Thoracic aorta (tissue), 2 donors: ENCODE results near the gene LETM1. TPM values are rescaled to one million over a fixed set of nuclear protein-coding genes. Genes with fewer than 3 reads are reported as not detected.

ENCODE experiments used
- ATAC-seq: fragments of 150-250 bp; one replicate; pipeline ENCODE4 v1.8.0; 2017; ENCODE audit warnings: low read depth; ENCODE audit not compliant: insufficient number of reproducible peaks, low FRiP score
- DNase-seq: peaks from one replicate; pipeline ENCODE4 v3.0.0-alpha.2; 2020; ENCODE audit warnings: low spot score
- H3K27ac ChIP-seq, 2 donors: fragments of 200-600 bp; sonication (generic); 1 replicate in 1 of 2; 2 replicates in 1 of 2; pipeline ENCODE4 v1.5.1; 2016; ENCODE audit warnings: mild to moderate bottlenecking in 2 of 2, moderate library complexity in 2 of 2
- H3K27me3 ChIP-seq: fragments of 200-600 bp; sonication (generic); replicated peaks from 2 replicates; pipeline ENCODE4 v1.6.0; 2016; ENCODE audit warnings: mild to moderate bottlenecking; ENCODE audit not compliant: insufficient read depth
- H3K36me3 ChIP-seq: fragments of 200-600 bp; sonication (generic); one replicate; pipeline ENCODE4 v1.5.1; 2016
- H3K4me1 ChIP-seq, 2 donors: fragments of 200-600 bp; sonication (generic); 1 replicate in 1 of 2; 2 replicates in 1 of 2; pipeline versions ENCODE4 v1.5.1 to v1.6.0; 2016; ENCODE audit warnings: low read depth in 2 of 2, mild to moderate bottlenecking in 1 of 2; ENCODE audit not compliant: control insufficient read depth in 1 of 2
- H3K4me3 ChIP-seq: fragments of 200-600 bp; sonication (generic); 2 replicates; pipeline ENCODE4 v1.5.1; 2016; ENCODE audit warnings: mild to moderate bottlenecking
- H3K9me3 ChIP-seq: fragments of 200-600 bp; sonication (generic); 2 replicates; pipeline ENCODE4 v1.5.1; 2016
- total RNA-seq, 2 donors: library from RNA; depleted of rRNA; stranded (reverse); fragments of >200 nt; gene quantifications; one replicate each; pipeline versions ENCODE4 v1.1.0 to v1.2.3, GENCODE V29; 2016
- TF ChIP-seq, protein P1 (sequence below): fragments of 200-600 bp; sonication (generic); IDR thresholded peaks from one replicate; pipeline ENCODE4 v1.5.1; 2019; ENCODE audit warnings: antibody characterized with exemption

Gene LETM1
- total RNA-seq, 2 donors from 2014 or later: 30.5 to 68.9 TPM

DNA sequence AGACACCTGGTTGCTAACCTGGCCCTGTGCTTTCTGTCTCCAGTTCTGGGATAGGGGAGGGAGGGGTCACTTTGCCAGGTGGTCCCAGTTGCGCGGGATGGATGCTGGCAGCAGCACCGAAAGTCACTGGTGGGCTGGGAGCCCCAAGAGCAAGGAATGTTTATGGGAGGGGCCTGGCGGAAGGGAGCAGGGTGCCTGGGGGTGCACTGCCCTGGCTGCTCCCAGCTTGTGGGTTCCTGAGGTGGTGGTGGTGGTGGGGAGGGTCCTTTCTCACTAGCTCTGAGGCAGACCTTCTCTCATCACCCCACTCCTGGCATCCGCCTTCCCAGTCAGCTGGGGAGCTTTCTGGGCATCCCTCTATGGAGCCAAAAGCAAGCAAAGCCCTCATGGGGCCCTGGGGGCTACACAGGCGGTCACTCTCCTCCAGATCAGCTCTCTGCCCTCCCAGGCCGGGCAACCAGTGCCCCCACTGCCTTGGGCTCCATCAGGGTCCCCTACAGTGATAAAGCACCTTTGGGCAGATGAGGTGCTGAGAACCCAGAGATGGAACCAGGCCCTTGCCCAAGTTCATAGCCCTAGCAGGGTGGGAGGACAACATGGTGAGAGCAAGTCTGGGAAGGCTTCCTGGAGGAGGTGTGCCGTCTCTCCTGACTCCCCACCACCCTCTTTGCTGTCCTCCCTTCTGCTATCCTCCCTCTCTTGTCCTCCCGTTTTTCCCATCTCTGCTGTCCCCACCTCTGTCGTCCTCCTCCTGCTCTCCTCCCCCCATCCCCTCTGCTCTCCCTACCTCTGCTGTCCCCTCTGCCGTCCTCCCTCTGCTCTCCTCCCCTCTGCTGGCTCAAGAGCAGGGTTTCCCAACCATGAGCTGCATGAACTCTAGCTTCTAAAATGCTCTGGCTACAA, 46.9 kb downstream of the LETM1 start:
- Histone ChIP-seq H3K4me1 (no peaks in the 10 kb centered on the region), H3K36me3 (peaks cover 9% of the 10 kb centered on the region), H3K27me3 (no peaks in the 10 kb centered on the region), H3K9me3 (no peaks in the 10 kb centered on the region), H3K4me3 (no peak overlapping the region), H3K27ac (no peak overlapping the region)
- ATAC-seq (no peak), DNase-seq (no peak)
- TF ChIP-seq, protein P1, sequence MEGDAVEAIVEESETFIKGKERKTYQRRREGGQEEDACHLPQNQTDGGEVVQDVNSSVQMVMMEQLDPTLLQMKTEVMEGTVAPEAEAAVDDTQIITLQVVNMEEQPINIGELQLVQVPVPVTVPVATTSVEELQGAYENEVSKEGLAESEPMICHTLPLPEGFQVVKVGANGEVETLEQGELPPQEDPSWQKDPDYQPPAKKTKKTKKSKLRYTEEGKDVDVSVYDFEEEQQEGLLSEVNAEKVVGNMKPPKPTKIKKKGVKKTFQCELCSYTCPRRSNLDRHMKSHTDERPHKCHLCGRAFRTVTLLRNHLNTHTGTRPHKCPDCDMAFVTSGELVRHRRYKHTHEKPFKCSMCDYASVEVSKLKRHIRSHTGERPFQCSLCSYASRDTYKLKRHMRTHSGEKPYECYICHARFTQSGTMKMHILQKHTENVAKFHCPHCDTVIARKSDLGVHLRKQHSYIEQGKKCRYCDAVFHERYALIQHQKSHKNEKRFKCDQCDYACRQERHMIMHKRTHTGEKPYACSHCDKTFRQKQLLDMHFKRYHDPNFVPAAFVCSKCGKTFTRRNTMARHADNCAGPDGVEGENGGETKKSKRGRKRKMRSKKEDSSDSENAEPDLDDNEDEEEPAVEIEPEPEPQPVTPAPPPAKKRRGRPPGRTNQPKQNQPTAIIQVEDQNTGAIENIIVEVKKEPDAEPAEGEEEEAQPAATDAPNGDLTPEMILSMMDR: no peak

DNA sequence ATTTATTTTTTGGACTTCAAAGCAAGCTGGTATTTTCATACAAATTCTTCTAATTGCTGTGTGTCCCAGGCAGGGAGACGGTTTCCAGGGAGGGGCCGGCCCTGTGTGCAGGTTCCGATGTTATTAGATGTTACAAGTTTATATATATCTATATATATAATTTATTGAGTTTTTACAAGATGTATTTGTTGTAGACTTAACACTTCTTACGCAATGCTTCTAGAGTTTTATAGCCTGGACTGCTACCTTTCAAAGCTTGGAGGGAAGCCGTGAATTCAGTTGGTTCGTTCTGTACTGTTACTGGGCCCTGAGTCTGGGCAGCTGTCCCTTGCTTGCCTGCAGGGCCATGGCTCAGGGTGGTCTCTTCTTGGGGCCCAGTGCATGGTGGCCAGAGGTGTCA, 47.6 kb downstream of the LETM1 start:
- Histone ChIP-seq H3K4me1 (no peaks in the 10 kb centered on the region), H3K4me3 (no peak overlapping the region), H3K9me3 (no peaks in the 10 kb centered on the region), H3K36me3 (peaks cover 3% of the 10 kb centered on the region), H3K27me3 (no peaks in the 10 kb centered on the region), H3K27ac (no peak overlapping the region)
- TF ChIP-seq, protein P1: no peak
- ATAC-seq (no peak), DNase-seq (no peak)

DNA sequence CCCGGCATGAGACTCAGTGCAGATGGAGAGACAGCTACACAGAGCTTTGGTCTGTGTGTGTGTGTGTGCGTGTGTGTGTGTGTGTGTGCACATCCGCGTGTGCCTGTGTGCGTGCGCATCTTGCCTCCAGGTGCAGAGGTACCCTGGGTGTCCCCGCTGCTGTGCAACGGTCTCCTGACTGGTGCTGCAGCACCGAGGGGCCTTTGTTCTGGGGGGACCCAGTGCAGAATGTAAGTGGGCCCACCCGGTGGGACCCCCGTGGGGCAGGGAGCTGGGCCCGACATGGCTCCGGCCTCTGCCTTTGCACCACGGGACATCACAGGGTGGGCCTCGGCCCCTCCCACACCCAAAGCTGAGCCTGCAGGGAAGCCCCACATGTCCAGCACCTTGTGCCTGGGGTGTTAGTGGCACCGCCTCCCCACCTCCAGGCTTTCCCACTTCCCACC, 48.6 kb downstream of the LETM1 start:
- no peaks in the 10 kb centered on the region for H3K36me3 ChIP-seq
- ATAC-seq: no peak

DNA sequence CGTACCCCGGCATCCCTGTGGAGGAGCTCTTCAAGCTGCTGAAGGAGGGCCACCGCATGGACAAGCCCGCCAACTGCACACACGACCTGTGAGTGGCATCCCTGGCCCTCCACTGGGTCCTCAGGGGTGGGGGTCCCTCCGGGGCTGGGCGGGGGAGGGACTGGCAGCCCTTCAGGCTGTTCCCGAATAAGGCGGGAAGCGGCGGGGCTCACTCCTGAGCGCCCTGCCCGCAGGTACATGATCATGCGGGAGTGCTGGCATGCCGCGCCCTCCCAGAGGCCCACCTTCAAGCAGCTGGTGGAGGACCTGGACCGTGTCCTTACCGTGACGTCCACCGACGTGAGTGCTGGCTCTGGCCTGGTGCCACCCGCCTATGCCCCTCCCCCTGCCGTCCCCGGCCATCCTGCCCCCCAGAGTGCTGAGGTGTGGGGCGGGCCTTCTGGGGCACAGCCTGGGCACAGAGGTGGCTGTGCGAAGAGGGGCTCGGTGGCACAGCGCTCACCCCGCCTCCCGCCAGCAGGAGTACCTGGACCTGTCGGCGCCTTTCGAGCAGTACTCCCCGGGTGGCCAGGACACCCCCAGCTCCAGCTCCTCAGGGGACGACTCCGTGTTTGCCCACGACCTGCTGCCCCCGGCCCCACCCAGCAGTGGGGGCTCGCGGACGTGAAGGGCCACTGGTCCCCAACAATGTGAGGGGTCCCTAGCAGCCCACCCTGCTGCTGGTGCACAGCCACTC, 49.2 kb downstream of the LETM1 start:
- Histone ChIP-seq H3K4me3 (no peak overlapping the region), H3K27ac (no peak overlapping the region), H3K9me3 (no peaks in the 10 kb centered on the region), H3K27me3 (no peaks in the 10 kb centered on the region), H3K4me1 (no peaks in the 10 kb centered on the region), H3K36me3 (no peaks in the 10 kb centered on the region)
- TF ChIP-seq, protein P1: no peak
- ATAC-seq (no peak), DNase-seq (no peak)

More for the DNA sequence above, 48.6 kb downstream of the LETM1 start:
- H3K27me3 ChIP-seq: no peaks in the 10 kb centered on the region
- H3K27ac ChIP-seq: no peak overlapping the region
- DNase-seq: no peak
- H3K4me3 ChIP-seq: no peak overlapping the region
- H3K9me3 ChIP-seq: no peaks in the 10 kb centered on the region
- TF ChIP-seq, protein P1: no peak
- H3K4me1 ChIP-seq: no peaks in the 10 kb centered on the region

DNA sequence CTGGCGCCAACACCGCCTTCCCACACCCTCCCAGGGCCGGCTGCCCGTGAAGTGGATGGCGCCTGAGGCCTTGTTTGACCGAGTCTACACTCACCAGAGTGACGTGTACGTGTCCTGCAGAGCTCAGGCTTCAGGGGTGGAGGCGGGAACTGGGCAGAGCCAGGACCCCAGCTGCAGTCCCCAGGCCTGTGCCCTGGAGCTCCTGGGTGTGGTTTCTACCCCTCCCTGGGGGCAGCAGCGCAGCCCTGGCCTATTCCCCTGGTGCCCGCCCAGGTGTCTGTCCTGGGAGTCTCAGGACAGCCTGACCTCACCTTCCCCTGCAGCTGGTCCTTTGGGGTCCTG, 49.8 kb downstream of the LETM1 start:
- TF ChIP-seq, protein P1: no peak
- ATAC-seq (no peak), DNase-seq (no peak)
- Histone ChIP-seq H3K27me3 (no peaks in the 10 kb centered on the region), H3K27ac (no peak overlapping the region), H3K36me3 (no peaks in the 10 kb centered on the region), H3K4me3 (no peak overlapping the region), H3K4me1 (no peaks in the 10 kb centered on the region), H3K9me3 (no peaks in the 10 kb centered on the region)
